Measurements from ENCODE around the gene CCDC141. TPM values are rescaled to one million over a fixed set of nuclear protein-coding genes. Genes with fewer than 3 reads are reported as not detected.
"Not testable (repeated sequence)": the region's sequence is repeated elsewhere in the genome, so short reads cannot be mapped to it uniquely, and the experiment has no call there.

The CCDC141 gene, protein sequence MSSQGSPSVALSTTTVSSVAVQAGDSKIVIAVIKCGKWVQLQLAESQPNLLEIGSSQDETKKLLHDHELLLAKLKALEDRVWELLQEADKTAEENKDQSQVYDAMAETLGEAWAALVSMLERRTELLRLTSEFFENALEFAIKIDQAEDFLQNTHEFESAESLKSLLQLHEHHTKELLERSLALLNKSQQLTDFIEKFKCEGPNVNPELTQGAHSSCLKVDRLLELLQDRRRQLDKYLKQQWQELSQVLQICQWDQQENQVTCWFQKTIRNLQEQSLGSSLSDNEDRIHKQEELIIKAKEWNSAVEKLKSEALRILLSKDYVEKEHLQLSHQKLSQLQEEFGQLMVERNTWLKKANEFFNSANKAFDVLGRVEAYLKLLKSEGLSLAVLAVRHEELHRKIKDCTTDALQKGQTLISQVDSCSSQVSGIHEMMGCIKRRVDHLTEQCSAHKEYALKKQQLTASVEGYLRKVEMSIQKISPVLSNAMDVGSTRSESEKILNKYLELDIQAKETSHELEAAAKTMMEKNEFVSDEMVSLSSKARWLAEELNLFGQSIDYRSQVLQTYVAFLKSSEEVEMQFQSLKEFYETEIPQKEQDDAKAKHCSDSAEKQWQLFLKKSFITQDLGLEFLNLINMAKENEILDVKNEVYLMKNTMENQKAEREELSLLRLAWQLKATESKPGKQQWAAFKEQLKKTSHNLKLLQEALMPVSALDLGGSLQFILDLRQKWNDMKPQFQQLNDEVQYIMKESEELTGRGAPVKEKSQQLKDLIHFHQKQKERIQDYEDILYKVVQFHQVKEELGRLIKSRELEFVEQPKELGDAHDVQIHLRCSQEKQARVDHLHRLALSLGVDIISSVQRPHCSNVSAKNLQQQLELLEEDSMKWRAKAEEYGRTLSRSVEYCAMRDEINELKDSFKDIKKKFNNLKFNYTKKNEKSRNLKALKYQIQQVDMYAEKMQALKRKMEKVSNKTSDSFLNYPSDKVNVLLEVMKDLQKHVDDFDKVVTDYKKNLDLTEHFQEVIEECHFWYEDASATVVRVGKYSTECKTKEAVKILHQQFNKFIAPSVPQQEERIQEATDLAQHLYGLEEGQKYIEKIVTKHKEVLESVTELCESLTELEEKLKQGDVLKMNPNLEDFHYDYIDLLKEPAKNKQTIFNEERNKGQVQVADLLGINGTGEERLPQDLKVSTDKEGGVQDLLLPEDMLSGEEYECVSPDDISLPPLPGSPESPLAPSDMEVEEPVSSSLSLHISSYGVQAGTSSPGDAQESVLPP (N-terminal part only)
- not detected in 3 replicates for total RNA-seq
- long read RNA-seq: 0 reads

- Mint-ChIP-seq H3K27ac (ENCODE audit: unreplicated experiment) (no peak within 1 kb of the TSS), H3K4me1 (ENCODE audit: low read depth) (peaks cover 18% of the 10 kb centered on the region)
These were observed at the start of gene CCDC141 for GRCh38 chr2:179049546-179050311. Gene CCDC141, minus strand, starts transcription at chr2:179050137. Its CDS starts 196 bp downstream, at chr2:179049941.

GRCh38 chr2:179098080-179098689 is 48.2 kb upstream of the CCDC141 start:
- Mint-ChIP-seq H3K27ac (ENCODE audit: unreplicated experiment) (no peak overlapping the region), H3K36me3 (ENCODE audit: low read depth) (peaks cover 5% of the 10 kb centered on the region), H3K27me3 (ENCODE audit: low read depth) (no peaks in the 10 kb centered on the region), H3K4me1 (ENCODE audit: low read depth) (no peaks in the 10 kb centered on the region), H3K9me3 (ENCODE audit: low read depth) (peaks cover 14% of the 10 kb centered on the region), H3K4me3 (ENCODE audit: unreplicated experiment) (no peak overlapping the region)
- TF ChIP-seq, protein P1, sequence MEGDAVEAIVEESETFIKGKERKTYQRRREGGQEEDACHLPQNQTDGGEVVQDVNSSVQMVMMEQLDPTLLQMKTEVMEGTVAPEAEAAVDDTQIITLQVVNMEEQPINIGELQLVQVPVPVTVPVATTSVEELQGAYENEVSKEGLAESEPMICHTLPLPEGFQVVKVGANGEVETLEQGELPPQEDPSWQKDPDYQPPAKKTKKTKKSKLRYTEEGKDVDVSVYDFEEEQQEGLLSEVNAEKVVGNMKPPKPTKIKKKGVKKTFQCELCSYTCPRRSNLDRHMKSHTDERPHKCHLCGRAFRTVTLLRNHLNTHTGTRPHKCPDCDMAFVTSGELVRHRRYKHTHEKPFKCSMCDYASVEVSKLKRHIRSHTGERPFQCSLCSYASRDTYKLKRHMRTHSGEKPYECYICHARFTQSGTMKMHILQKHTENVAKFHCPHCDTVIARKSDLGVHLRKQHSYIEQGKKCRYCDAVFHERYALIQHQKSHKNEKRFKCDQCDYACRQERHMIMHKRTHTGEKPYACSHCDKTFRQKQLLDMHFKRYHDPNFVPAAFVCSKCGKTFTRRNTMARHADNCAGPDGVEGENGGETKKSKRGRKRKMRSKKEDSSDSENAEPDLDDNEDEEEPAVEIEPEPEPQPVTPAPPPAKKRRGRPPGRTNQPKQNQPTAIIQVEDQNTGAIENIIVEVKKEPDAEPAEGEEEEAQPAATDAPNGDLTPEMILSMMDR (IDR thresholded peaks at IDR 0.05): no peak
- no peak for DNase-seq (ENCODE audit: low spot score)

More at GRCh38 chr2:179049546-179050311, at the start of gene CCDC141:
- H3K36me3 Mint-ChIP-seq (ENCODE audit: low read depth): no peaks in the 10 kb centered on the region
- TF ChIP-seq, protein P1 (IDR thresholded peaks at IDR 0.05): no peak
- H3K27me3 Mint-ChIP-seq (ENCODE audit: low read depth): peaks cover 5% of the 10 kb centered on the region
- no peak for DNase-seq (ENCODE audit: low spot score)
- H3K4me3 Mint-ChIP-seq (ENCODE audit: unreplicated experiment): no peak within 1 kb of the TSS
- no peaks in the 10 kb centered on the region for H3K9me3 Mint-ChIP-seq (ENCODE audit: low read depth)

DNA sequence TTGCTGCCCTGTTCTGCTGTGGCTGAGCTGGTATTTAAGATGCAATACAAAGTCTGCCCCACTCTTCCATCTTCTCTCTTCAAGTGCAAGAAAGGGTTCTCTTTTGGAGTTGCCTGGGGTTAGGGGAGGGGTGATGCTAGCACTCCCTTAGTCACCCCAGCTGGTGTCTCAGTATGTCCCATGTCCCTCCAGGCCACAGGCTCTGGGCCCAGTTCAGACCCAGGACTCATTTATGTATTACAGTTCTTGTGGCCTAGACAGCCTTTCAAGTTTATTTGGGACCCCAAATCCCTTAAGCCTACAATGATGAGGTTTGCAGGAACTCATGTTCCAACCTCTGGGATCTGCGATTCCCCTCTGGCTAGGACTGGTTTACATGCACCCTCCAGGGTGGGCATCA is 47.2 kb upstream of the CCDC141 start:
- no peaks in the 10 kb centered on the region for H3K4me1 Mint-ChIP-seq (ENCODE audit: low read depth)
- H3K36me3 Mint-ChIP-seq (ENCODE audit: low read depth): peaks cover 2% of the 10 kb centered on the region
- no peaks in the 10 kb centered on the region for H3K27me3 Mint-ChIP-seq (ENCODE audit: low read depth)
- no peak for DNase-seq (ENCODE audit: low spot score)
- H3K27ac Mint-ChIP-seq (ENCODE audit: unreplicated experiment): no peak overlapping the region
- peaks cover 15% of the 10 kb centered on the region for H3K9me3 Mint-ChIP-seq (ENCODE audit: low read depth)
- H3K4me3 Mint-ChIP-seq (ENCODE audit: unreplicated experiment): no peak overlapping the region
- TF ChIP-seq, protein P1 (IDR thresholded peaks at IDR 0.05): no peak

- Mint-ChIP-seq H3K36me3 (ENCODE audit: low read depth) (peaks cover 1% of the 10 kb centered on the region), H3K27ac (ENCODE audit: unreplicated experiment) (no peak overlapping the region), H3K27me3 (ENCODE audit: low read depth) (no peaks in the 10 kb centered on the region), H3K4me3 (ENCODE audit: unreplicated experiment) (no peak overlapping the region), H3K9me3 (ENCODE audit: low read depth) (peaks cover 18% of the 10 kb centered on the region), H3K4me1 (ENCODE audit: low read depth) (no peaks in the 10 kb centered on the region)
- no peak for DNase-seq (ENCODE audit: low spot score)
- TF ChIP-seq, protein P1 (IDR thresholded peaks at IDR 0.05): no peak
These were observed 46.2 kb upstream of the CCDC141 start for GRCh38 chr2:179096090-179096489.

GRCh38 chr2:179092912-179093311 is 43.0 kb upstream of the CCDC141 start:
- DNase-seq (ENCODE audit: low spot score); H3K4me3 Mint-ChIP-seq (ENCODE audit: unreplicated experiment); H3K27me3 Mint-ChIP-seq (ENCODE audit: low read depth); H3K27ac Mint-ChIP-seq (ENCODE audit: unreplicated experiment); H3K36me3 Mint-ChIP-seq (ENCODE audit: low read depth); H3K4me1 Mint-ChIP-seq (ENCODE audit: low read depth): not testable (repeated sequence)
- peaks cover 30% of the 10 kb centered on the region for H3K9me3 Mint-ChIP-seq (ENCODE audit: low read depth)

All from chondrocyte (in vitro differentiated cells).